A549 (cell line): ENCODE measurements around the gene CEACAM1. TPM values are rescaled to one million over a fixed set of nuclear protein-coding genes. Genes with fewer than 3 reads are reported as not detected.

Experiments
- ATAC-seq, 2 experiments: fragments of 200-7000 bp in 1 of 2; fragments of >200 bp in 1 of 2; cut with Nextera tagmentation in 1 of 2; cut with Tn5 transposase in 1 of 2; 3 replicates each; pipeline versions ENCODE4 v1.8.0 to v1.9.1; 2018 to 2020; ENCODE audit warnings: mild to moderate bottlenecking in 1 of 2, moderate library complexity in 1 of 2
- CTCF ChIA-PET: fragments of 300-600 bp; sonication (Branson Sonifier 250); formaldehyde crosslinking; extraction: SDS; loops from one replicate; lab custom pipeline; 2021; ENCODE audit warnings: antibody characterized with exemption, inconsistent platforms; lab: Yijun Ruan, JAX
- POLR2A ChIA-PET: fragments of 350-600 bp; formaldehyde crosslinking; extraction: SDS; loops from one replicate; lab custom pipeline; 2021; ENCODE audit warnings: antibody characterized with exemption, inconsistent platforms; lab: Yijun Ruan, JAX
- DNase-seq, 2 experiments: peaks; one replicate each; pipeline versions ENCODE4 v3.0.0 to v3.0.0-alpha.2; 2011 to 2016; ENCODE audit warnings: low read depth in 1 of 2, low spot score in 1 of 2
- FAIRE-seq: peaks from 2 replicates; lab custom pipeline; 2011; peaks lifted over from hg19 to GRCh38; lab: Jason Lieb, UNC
- H3K27ac ChIP-seq, 2 experiments: fragments of >200 bp; sonication (Bioruptor Twin); formaldehyde crosslinking; 3 replicates each; pipeline ENCODE4 v1.5.1; 2016 to 2017
- H3K4me1 ChIP-seq: fragments of >200 bp; sonication (Bioruptor Twin); formaldehyde crosslinking; 3 replicates; pipeline ENCODE4 v1.6.1; 2016
- H3K4me2 ChIP-seq: fragments of >200 bp; sonication (Bioruptor Twin); formaldehyde crosslinking; 3 replicates; pipeline ENCODE4 v1.6.1; 2016
- H3K4me3 ChIP-seq: fragments of >200 bp; sonication (Bioruptor Twin); formaldehyde crosslinking; 3 replicates; pipeline ENCODE4 v1.5.1; 2016
- H3K9me3 ChIP-seq: fragments of >200 bp; sonication (Bioruptor Twin); formaldehyde crosslinking; 3 replicates; pipeline ENCODE4 v1.6.1; 2016
- CHD2 ChIP-seq: fragments of 150-350 bp; IDR thresholded peaks from 2 replicates; pipeline ENCODE4 v1.6.1; 2014; ENCODE audit warnings: low read length; ENCODE audit not compliant: partially characterized antibody
- ELK1 ChIP-seq: fragments of 150-350 bp; IDR thresholded peaks from 2 replicates; pipeline ENCODE4 v1.6.1; 2014; ENCODE audit warnings: low read depth, mild to moderate bottlenecking, low read length
- HEYL ChIP-seq: fragments of 250-450 bp; sonication (Bioruptor Pico); IDR thresholded peaks from 2 replicates; pipeline ENCODE4 v1.8.0; 2021; ENCODE audit warnings: mild to moderate bottlenecking, moderate library complexity
- HOXA7 ChIP-seq: fragments of 250-450 bp; sonication (Bioruptor Pico); IDR thresholded peaks from 2 replicates; pipeline ENCODE4 v1.5.0; 2020; ENCODE audit warnings: mild to moderate bottlenecking, moderate library complexity
- MAFK ChIP-seq: fragments of 450-650 bp; IDR thresholded peaks from 2 replicates; pipeline ENCODE4 v1.6.1; 2014; ENCODE audit not compliant: partially characterized antibody
- MAZ ChIP-seq: fragments of 150-350 bp; IDR thresholded peaks from 2 replicates; pipeline ENCODE4 v1.6.1; 2014; ENCODE audit warnings: antibody characterized with exemption, low read depth, low read length, borderline replicate concordance
- NFE2L2 ChIP-seq: fragments of 150-350 bp; conservative IDR thresholded peaks from 2 replicates; pipeline ENCODE4 v1.6.1; 2014; ENCODE audit warnings: low read length
- NPAS2 ChIP-seq: fragments of 250-450 bp; sonication (Bioruptor Pico); IDR thresholded peaks from 2 replicates; pipeline ENCODE4 v1.8.0; 2022; ENCODE audit warnings: mild to moderate bottlenecking, moderate library complexity, borderline replicate concordance
- PHF8 ChIP-seq: fragments of 200-600 bp; sonication (generic); IDR thresholded peaks from 2 replicates; pipeline ENCODE4 v1.6.1; 2016; ENCODE audit warnings: low read depth, mild to moderate bottlenecking, antibody characterized with exemption, moderate library complexity, borderline replicate concordance
- POLR2AphosphoS2 ChIP-seq: conservative IDR thresholded peaks from 2 replicates; pipeline ENCODE4 v1.6.1; 2012; ENCODE audit warnings: low read length, improper control_type of control experiment, inconsistent platforms
- RCOR1 ChIP-seq: fragments of 150-350 bp; IDR thresholded peaks from 2 replicates; pipeline ENCODE4 v1.6.1; 2014; ENCODE audit warnings: antibody characterized with exemption, low read length, low read depth
- REST ChIP-seq: fragments of 200-600 bp; sonication (generic); IDR thresholded peaks from 2 replicates; pipeline ENCODE4 v1.6.1; 2016; ENCODE audit warnings: antibody characterized with exemption, mild to moderate bottlenecking, moderate library complexity
- SREBF2 ChIP-seq: fragments of 450-650 bp; IDR thresholded peaks from 2 replicates; pipeline ENCODE4 v1.6.1; 2014; ENCODE audit warnings: mild to moderate bottlenecking, moderate library complexity
- TP53 ChIP-seq: fragments of 250-450 bp; sonication (Bioruptor Pico); IDR thresholded peaks from 2 replicates; pipeline ENCODE4 v1.5.0; 2021; ENCODE audit warnings: mild to moderate bottlenecking, moderate library complexity
- ZNF302 ChIP-seq: fragments of 250-450 bp; sonication (Bioruptor Pico); IDR thresholded peaks from 2 replicates; pipeline ENCODE4 v1.9.0; 2021; ENCODE audit warnings: inconsistent platforms, mild to moderate bottlenecking, moderate library complexity
- WGBS: methylation state at CpG from one replicate; pipeline ENCODE4 v1.1.6; 2017; ENCODE audit errors: missing lambda C conversion rate; 5-methylcytosine and 5-hydroxymethylcytosine counted together
- polyA plus RNA-seq, 4 experiments: library from polyadenylated mRNA; depleted of rRNA in 3 of 4; stranded (reverse); fragments of >200 nt; fragmentation: RNase III in 1 of 4; extraction: RNeasy Plus Mini Kit Qiagen cat#74134 plus additional on column Dnase treatment in 1 of 4; gene quantifications; 2 replicates in 3 of 4; 3 replicates in 1 of 4; pipeline ENCODE4 v1.2.3, GENCODE V29; 2011 to 2017

Gene CEACAM1
- polyA plus RNA-seq, 2 of the 4 experiments (the other 2 are of a cell fraction) = 0.52 to 8.9 TPM

- TF ChIP-seq REST (no peak), SREBF2 (no peak), MAZ (no peak), ZNF302 (CRISPR knock-in tag) (no peak), CHD2 (no peak), RCOR1 (no peak)
Observed at GRCh38 chr19:42554046-42554575, 25.8 kb upstream of the CEACAM1 start (continued).

- ATAC-seq = no peak; a peak in 1 of 6 replicates
- WGBS = 56% methylated on average over 8 of the region's 8 CpGs
- peaks cover 7% of the 10 kb centered on the region; the same call in 2 of the 3 replicates for H3K9me3 ChIP-seq
- no peaks in the 10 kb centered on the region for H3K4me1 ChIP-seq
- no peak for FAIRE-seq
- ChIA-PET CTCF (interaction anchor here (1.0 to 8.3 kb wide), 4 partner anchors 11 to 43 kb away, joined by 3 to 104 read pairs (median 18); partner anchors contain the start of gene CEACAM1), POLR2A (no interaction called here)
- no peak overlapping the region for H3K27ac ChIP-seq
- TF ChIP-seq ZNF302 (CRISPR knock-in tag) (no peak), TP53 (CRISPR knock-in tag) (no peak), NFE2L2 (no peak), NPAS2 (CRISPR knock-in tag) (no peak), POLR2AphosphoS2 (no peak), REST (no peak), HEYL (CRISPR knock-in tag) (no peak), ELK1 (no peak), HOXA7 (no peak), PHF8 (no peak), MAFK (no peak)
- no peak for DNase-seq
- no peak overlapping the region for H3K4me2 ChIP-seq
- no peak overlapping the region for H3K4me3 ChIP-seq
Observed at GRCh38 chr19:42553292-42554045, 25.2 kb upstream of the CEACAM1 start.
